HepG2 (cell line): ENCODE data around the gene CTSZ. TPM values are rescaled to one million over a fixed set of nuclear protein-coding genes. Genes with fewer than 3 reads are reported as not detected.

Experiments
- CC2D1A ChIP-seq: sonication (generic); formaldehyde crosslinking; IDR thresholded peaks from 2 replicates; pipeline ENCODE4 v1.8.1; 2023; ENCODE audit warnings: mild to moderate bottlenecking, missing genetic modification reagents
- ERF ChIP-seq: IDR thresholded peaks from 2 replicates; pipeline ENCODE4 v1.6.1; 2018; ENCODE audit warnings: missing biosample characterization, missing genetic modification reagents
- HDAC2 ChIP-seq: sonication (generic); formaldehyde crosslinking; IDR thresholded peaks from 2 replicates; pipeline ENCODE4 v1.4.0; 2020; ENCODE audit warnings: missing genetic modification reagents
- HMG20A ChIP-seq: IDR thresholded peaks from 2 replicates; pipeline ENCODE4 v1.6.1; 2016; ENCODE audit warnings: borderline replicate concordance
- HOXA3 ChIP-seq: sonication (generic); formaldehyde crosslinking; IDR thresholded peaks from 2 replicates; pipeline ENCODE4 v1.5.0; 2020; ENCODE audit warnings: missing genetic modification reagents
- KAT8 ChIP-seq: IDR thresholded peaks from 2 replicates; pipeline ENCODE4 v1.6.1; 2016; ENCODE audit warnings: missing genetic modification reagents, missing compliant biosample characterization
- LCORL ChIP-seq, 2 experiments: fragments of 450-650 bp in 1 of 2; sonication (generic) in 1 of 2; formaldehyde crosslinking in 1 of 2; IDR thresholded peaks; 2 replicates each; pipeline versions ENCODE4 v1.5.0 to v1.6.1; 2017 to 2020; ENCODE audit warnings: antibody characterized with exemption in 1 of 2, missing genetic modification reagents in 1 of 2
- MEIS1 ChIP-seq: sonication (generic); formaldehyde crosslinking; IDR thresholded peaks from 2 replicates; pipeline ENCODE4 v1.9.0; 2021; ENCODE audit warnings: mild to moderate bottlenecking, missing genetic modification reagents, moderate library complexity, borderline replicate concordance
- RAD21 ChIP-seq: fragments of 450-650 bp; formaldehyde crosslinking; IDR thresholded peaks from 2 replicates; pipeline ENCODE4 v1.5.0; 2020; ENCODE audit warnings: mild to moderate bottlenecking
- SMAD3 ChIP-seq: sonication (generic); formaldehyde crosslinking; IDR thresholded peaks from 2 replicates; pipeline ENCODE4 v1.4.0; 2020; ENCODE audit warnings: missing genetic modification reagents
- SMC3 ChIP-seq: IDR thresholded peaks from 2 replicates; pipeline ENCODE4 v1.6.1; 2011; ENCODE audit warnings: low read length, improper control_type of control experiment
- TCF7L2 ChIP-seq: IDR thresholded peaks from 2 replicates; pipeline ENCODE4 v1.6.1; 2011; ENCODE audit warnings: mild to moderate bottlenecking, low read depth, low read length, moderate library complexity
- TFAP4 ChIP-seq: sonication (generic); IDR thresholded peaks from 2 replicates; pipeline ENCODE4 v1.6.1; 2016; ENCODE audit warnings: low read depth, borderline replicate concordance
- TMF1 ChIP-seq: sonication (generic); formaldehyde crosslinking; IDR thresholded peaks from 2 replicates; pipeline ENCODE4 v1.8.1; 2022; ENCODE audit warnings: low read depth, missing genetic modification reagents
- TOE1 ChIP-seq: sonication (generic); formaldehyde crosslinking; IDR thresholded peaks from 2 replicates; pipeline ENCODE4 v1.4.0; 2020; ENCODE audit warnings: mild to moderate bottlenecking, missing genetic modification reagents
- ZBTB2 ChIP-seq: sonication (generic); formaldehyde crosslinking; IDR thresholded peaks from 2 replicates; pipeline ENCODE4 v1.8.0; 2022; ENCODE audit warnings: low read depth, missing genetic modification reagents
- ZBTB21 ChIP-seq: sonication (generic); formaldehyde crosslinking; IDR thresholded peaks from 2 replicates; pipeline ENCODE4 v1.4.0; 2020; ENCODE audit warnings: missing genetic modification reagents
- ZBTB8A ChIP-seq: sonication (generic); formaldehyde crosslinking; IDR thresholded peaks from 2 replicates; pipeline ENCODE4 v1.4.0; 2020; ENCODE audit warnings: mild to moderate bottlenecking, low read depth, missing genetic modification reagents, borderline replicate concordance
- ZNF101 ChIP-seq: sonication (generic); formaldehyde crosslinking; IDR thresholded peaks from 2 replicates; pipeline ENCODE4 v1.4.0; 2020; ENCODE audit warnings: mild to moderate bottlenecking, low read depth, missing genetic modification reagents, borderline replicate concordance
- ZNF280B ChIP-seq: sonication (generic); formaldehyde crosslinking; IDR thresholded peaks from 2 replicates; pipeline ENCODE4 v1.5.0; 2020; ENCODE audit warnings: missing genetic modification reagents, mild to moderate bottlenecking, borderline replicate concordance
- ZNF576 ChIP-seq: sonication (generic); formaldehyde crosslinking; IDR thresholded peaks from 2 replicates; pipeline ENCODE4 v1.4.0; 2020; ENCODE audit warnings: mild to moderate bottlenecking, missing genetic modification reagents
- ZNF660 ChIP-seq: sonication (generic); formaldehyde crosslinking; IDR thresholded peaks from 2 replicates; pipeline ENCODE4 v1.5.1; 2020; ENCODE audit warnings: mild to moderate bottlenecking, low read depth, missing genetic modification reagents, borderline replicate concordance
- ZNF703 ChIP-seq: sonication (generic); formaldehyde crosslinking; IDR thresholded peaks from 2 replicates; pipeline ENCODE4 v1.5.1; 2020; ENCODE audit warnings: missing genetic modification reagents, mild to moderate bottlenecking, moderate library complexity, borderline replicate concordance
- ZNF83 ChIP-seq: sonication (generic); formaldehyde crosslinking; IDR thresholded peaks from 2 replicates; pipeline ENCODE4 v1.4.0; 2020; ENCODE audit warnings: missing genetic modification reagents, mild to moderate bottlenecking, borderline replicate concordance
- polyA plus RNA-seq, 8 experiments: library from polyadenylated mRNA; depleted of rRNA in 3 of 8; stranded (reverse) in 7 of 8; unstranded in 1 of 8; fragments of >200 nt; fragmentation: Illumina TruSeq in 4 of 8; extraction: Trizol in 4 of 8; gene quantifications; 2 replicates each; pipeline versions ENCODE4 v1.2.1 to v1.2.3, GENCODE V29; 2011 to 2016; ENCODE audit warnings: low read depth in 4 of 8, missing spikeins in 1 of 8, mixed read lengths in 1 of 8; ENCODE audit not compliant: insufficient read depth in 1 of 8
- total RNA-seq, 5 experiments: library from RNA; depleted of rRNA; stranded (reverse); fragments of >200 nt; fragmentation: Illumina TruSeq; extraction: Trizol; gene quantifications; 2 replicates each; pipeline ENCODE4 v1.2.3, GENCODE V29; 2016; ENCODE audit warnings: low read depth in 1 of 5
- TF ChIP-seq, protein P1 (sequence below): sonication (generic); formaldehyde crosslinking; IDR thresholded peaks from 2 replicates; pipeline ENCODE4 v1.4.0; 2020; ENCODE audit warnings: missing genetic modification reagents

Gene CTSZ
- total and polyA plus RNA-seq, 2 of the 13 experiments (the other 11 are each of a cell fraction or from before 2014, with no cell fraction given), result 0.33 TPM; not detected in 1

DNA sequence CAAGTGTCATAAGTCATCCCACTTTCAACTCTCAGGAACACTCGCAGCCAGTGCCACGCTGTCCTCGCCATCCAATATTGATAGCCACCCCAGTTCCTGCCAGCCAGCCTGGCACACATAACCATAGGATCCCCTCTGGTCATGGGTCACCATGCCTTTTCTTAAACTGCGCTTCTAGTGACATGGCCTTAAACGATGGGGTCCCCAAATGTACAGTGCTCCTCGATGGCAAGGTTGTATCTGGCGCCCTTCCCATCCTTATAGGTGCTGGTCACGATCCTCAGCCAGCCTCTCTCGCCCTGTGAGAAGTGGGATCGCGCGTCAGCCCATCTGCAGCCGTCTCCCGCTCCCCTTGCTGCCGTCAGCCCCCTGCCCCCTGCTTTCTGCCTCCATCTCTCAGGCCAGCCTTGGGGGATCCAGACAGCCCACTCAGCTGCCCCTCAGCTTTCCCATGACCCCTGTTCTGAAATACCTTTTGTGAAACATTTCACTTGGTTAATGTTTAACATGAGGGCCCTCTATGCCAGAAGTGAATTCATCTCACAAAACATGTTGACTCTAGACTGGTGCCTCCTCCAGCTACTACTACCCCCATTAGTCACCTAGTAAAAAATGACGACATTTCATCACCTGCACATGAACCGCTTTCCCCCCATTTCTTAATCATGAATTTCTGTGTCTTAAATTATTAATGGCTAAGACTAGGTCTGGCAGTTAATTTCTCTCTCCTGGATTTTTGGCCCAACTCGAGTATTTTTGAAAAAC lies 11.4 kb downstream of the CTSZ start (continued):
- no peak; the same call in 1 of the 2 replicates for TF ChIP-seq HDAC2 (CRISPR knock-in tag)
- peak; percentile 38; the same call in 1 of the 2 replicates for TF ChIP-seq KAT8 (CRISPR knock-in tag)
- TF ChIP-seq MEIS1 (CRISPR knock-in tag), result no peak
- TF ChIP-seq ZBTB2 (CRISPR knock-in tag), result no peak
- TF ChIP-seq LCORL (IDR thresholded peaks at IDR 0.05), result no peak
- TF ChIP-seq LCORL (CRISPR knock-in tag; IDR thresholded peaks at IDR 0.05), result peak; percentile 66
- TF ChIP-seq HMG20A (CRISPR knock-in tag), result no peak
- no peak for TF ChIP-seq ZNF703 (CRISPR knock-in tag)
- 0 out of 2 replicates have a peak, but pooled peaks have one; percentile 60 for TF ChIP-seq ZNF83 (CRISPR knock-in tag)
- TF ChIP-seq SMAD3 (CRISPR knock-in tag), result no peak
- 0 out of 2 replicates have a peak, but pooled peaks have one; percentile 26 for TF ChIP-seq ERF
- TF ChIP-seq ZNF576 (CRISPR knock-in tag), result no peak
- no peak for TF ChIP-seq ZNF101 (CRISPR knock-in tag)
- TF ChIP-seq TOE1 (CRISPR knock-in tag), result no peak; the same call in 1 of the 2 replicates
- TF ChIP-seq TCF7L2, result no peak
- no peak for TF ChIP-seq ZNF660
- TF ChIP-seq CC2D1A (CRISPR knock-in tag), result no peak
- TF ChIP-seq TFAP4, result peak; percentile 63; the same call in 1 of the 2 replicates
- TF ChIP-seq SMC3, result no peak
- TF ChIP-seq ZNF280B, result no peak
- TF ChIP-seq, protein P1, sequence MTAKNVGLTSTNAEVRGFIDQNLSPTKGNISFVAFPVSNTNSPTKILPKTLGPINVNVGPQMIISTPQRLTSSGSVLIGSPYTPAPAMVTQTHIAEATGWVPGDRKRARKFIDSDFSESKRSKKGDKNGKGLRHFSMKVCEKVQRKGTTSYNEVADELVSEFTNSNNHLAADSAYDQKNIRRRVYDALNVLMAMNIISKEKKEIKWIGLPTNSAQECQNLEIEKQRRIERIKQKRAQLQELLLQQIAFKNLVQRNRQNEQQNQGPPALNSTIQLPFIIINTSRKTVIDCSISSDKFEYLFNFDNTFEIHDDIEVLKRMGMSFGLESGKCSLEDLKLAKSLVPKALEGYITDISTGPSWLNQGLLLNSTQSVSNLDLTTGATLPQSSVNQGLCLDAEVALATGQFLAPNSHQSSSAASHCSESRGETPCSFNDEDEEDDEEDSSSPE (CRISPR knock-in tag), result no peak
- peak; percentile 44; the same call in 1 of the 2 replicates for TF ChIP-seq HOXA3 (CRISPR knock-in tag)
- no peak for TF ChIP-seq ZBTB8A (CRISPR knock-in tag)
- TF ChIP-seq ZBTB21 (CRISPR knock-in tag), result peak; percentile 89
- no peak for TF ChIP-seq RAD21
- TF ChIP-seq TMF1, result no peak
